ENCODE measurements around the gene CAPZA1.
A peak's percentile ranks its signal among the peaks of the same experiment; 100 is the strongest.

The CAPZA1 gene

DNA sequence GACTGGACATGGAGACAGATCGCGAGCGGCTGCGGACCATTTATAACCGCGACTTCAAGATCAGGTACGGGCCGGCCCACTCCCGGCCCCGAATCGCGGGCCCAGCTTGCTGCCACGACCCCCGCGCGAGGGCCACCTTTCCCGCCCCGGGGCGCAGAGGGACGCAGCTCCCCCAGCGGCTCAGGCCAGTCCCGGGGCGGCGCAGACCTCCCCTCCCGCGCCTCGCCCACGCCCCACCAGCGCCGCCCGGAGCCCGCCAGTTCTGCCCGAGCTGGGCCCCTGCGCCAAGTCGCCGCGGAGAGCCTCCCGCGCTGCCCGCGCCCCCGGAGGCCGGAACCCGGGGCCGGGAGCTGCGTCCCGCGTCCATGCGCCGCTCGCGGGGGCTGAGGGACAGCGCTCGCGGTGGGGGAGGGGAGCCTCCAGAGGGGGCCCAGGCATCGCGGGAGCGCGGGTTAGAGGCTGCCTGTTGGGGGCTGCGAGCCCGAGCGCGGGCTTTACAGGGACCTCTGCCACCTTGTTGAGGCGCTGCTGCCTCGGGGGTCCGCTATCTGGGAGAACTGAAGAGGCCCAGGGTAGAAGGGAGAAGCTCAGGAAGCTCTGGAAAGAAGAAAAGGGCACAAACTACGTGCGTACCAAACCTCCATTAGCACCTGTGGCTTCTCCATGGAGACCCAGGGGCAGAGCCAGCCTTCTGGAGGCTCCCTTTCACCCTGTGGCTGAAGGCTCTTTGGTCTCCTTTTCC, 55.5 kb downstream of the CAPZA1 start:
- H3K4me1 ChIP-seq (ENCODE audit: control insufficient read depth in 1 of 2, insufficient read depth in 2 of 2, low read length in 2 of 2): peaks cover 18 to 22% of the 10 kb centered on the region in 2 donors
- no peaks in the 10 kb centered on the region for H3K27me3 ChIP-seq (ENCODE audit: control insufficient read depth in 1 of 2, insufficient read depth in 2 of 2, low read length in 2 of 2)
- peak overlapping the region; percentile 77 to 95 for H3K4me3 ChIP-seq (ENCODE audit: low read depth in 1 of 2, low read length in 2 of 2)
- H3K9ac ChIP-seq (ENCODE audit: low read depth in 1 of 2, low read length in 2 of 2): peak overlapping the region; percentile 85 to 89
- H3K36me3 ChIP-seq (ENCODE audit: control insufficient read depth in 1 of 2, insufficient read depth in 2 of 2, low read length in 2 of 2): peaks cover 0 to 13% of the 10 kb centered on the region in 2 donors
- no peaks in the 10 kb centered on the region for H3K9me3 ChIP-seq (ENCODE audit: control insufficient read depth in 1 of 2, low read length in 2 of 2)
- peak overlapping the region; percentile 76 for H3K27ac ChIP-seq (ENCODE audit: low read depth, low read length)

DNA sequence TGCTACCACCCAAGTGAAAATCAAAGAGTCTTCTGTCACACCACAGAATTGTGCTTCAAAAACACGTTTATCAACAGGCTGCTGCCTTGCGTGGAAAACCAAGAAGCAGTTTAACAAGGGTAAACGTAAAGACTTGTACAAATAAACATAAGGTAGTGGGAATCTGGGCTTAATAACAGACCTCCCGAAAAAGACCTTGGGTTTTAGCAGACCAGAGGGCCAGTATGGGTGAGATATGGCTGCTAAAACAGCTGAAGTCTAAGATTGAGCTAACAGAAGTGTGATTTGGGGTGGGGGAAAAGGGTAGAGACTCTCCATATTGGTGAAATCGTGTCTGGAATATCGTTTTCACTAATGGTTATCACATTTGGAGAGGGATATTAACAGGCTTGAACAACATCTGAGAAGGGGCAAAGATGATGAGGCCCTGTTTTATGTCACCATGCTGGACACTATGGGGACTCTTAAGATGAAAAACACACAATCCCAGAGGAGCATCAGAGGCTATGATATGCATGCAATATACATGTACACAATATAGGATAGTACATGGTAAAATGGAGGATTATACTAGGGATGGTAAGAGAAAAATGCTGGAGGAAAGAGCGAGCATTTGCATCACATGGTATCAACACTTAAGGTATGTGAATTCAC, 56.2 kb downstream of the CAPZA1 start:
- Histone ChIP-seq H3K4me3 (ENCODE audit: low read depth in 1 of 2, low read length in 2 of 2) (peak overlapping the region; percentile 77 to 95), H3K27me3 (ENCODE audit: control insufficient read depth in 1 of 2, insufficient read depth in 2 of 2, low read length in 2 of 2) (no peaks in the 10 kb centered on the region), H3K9me3 (ENCODE audit: control insufficient read depth in 1 of 2, low read length in 2 of 2) (no peaks in the 10 kb centered on the region), H3K9ac (ENCODE audit: low read depth in 1 of 2, low read length in 2 of 2) (peak overlapping the region; percentile 85 to 89), H3K36me3 (ENCODE audit: control insufficient read depth in 1 of 2, insufficient read depth in 2 of 2, low read length in 2 of 2) (peaks cover 0 to 7% of the 10 kb centered on the region in 2 donors), H3K4me1 (ENCODE audit: control insufficient read depth in 1 of 2, insufficient read depth in 2 of 2, low read length in 2 of 2) (peaks cover 18 to 22% of the 10 kb centered on the region in 2 donors), H3K27ac (ENCODE audit: low read depth, low read length) (no peak overlapping the region)

GRCh38 chr1:112676543-112676942, 56.9 kb downstream of the CAPZA1 start:
- Histone ChIP-seq H3K9ac (ENCODE audit: low read depth in 1 of 2, low read length in 2 of 2) (no peak overlapping the region), H3K4me3 (ENCODE audit: low read depth in 1 of 2, low read length in 2 of 2) (peak overlapping the region; percentile 77 to 95), H3K27ac (ENCODE audit: low read depth, low read length) (no peak overlapping the region), H3K4me1 (ENCODE audit: control insufficient read depth in 1 of 2, insufficient read depth in 2 of 2, low read length in 2 of 2) (peaks cover 18 to 22% of the 10 kb centered on the region in 2 donors), H3K36me3 (ENCODE audit: control insufficient read depth in 1 of 2, insufficient read depth in 2 of 2, low read length in 2 of 2) (peaks cover 0 to 3% of the 10 kb centered on the region in 2 donors), H3K9me3 (ENCODE audit: control insufficient read depth in 1 of 2, low read length in 2 of 2) (no peaks in the 10 kb centered on the region), H3K27me3 (ENCODE audit: control insufficient read depth in 1 of 2, insufficient read depth in 2 of 2, low read length in 2 of 2) (no peaks in the 10 kb centered on the region)

- no peaks in the 10 kb centered on the region for H3K9me3 ChIP-seq (ENCODE audit: control insufficient read depth in 1 of 2, low read length in 2 of 2)
- H3K27me3 ChIP-seq (ENCODE audit: control insufficient read depth in 1 of 2, insufficient read depth in 2 of 2, low read length in 2 of 2): no peaks in the 10 kb centered on the region
- H3K4me3 ChIP-seq (ENCODE audit: low read depth in 1 of 2, low read length in 2 of 2): no peak overlapping the region
- H3K9ac ChIP-seq (ENCODE audit: low read depth in 1 of 2, low read length in 2 of 2): no peak overlapping the region
- H3K36me3 ChIP-seq (ENCODE audit: control insufficient read depth in 1 of 2, insufficient read depth in 2 of 2, low read length in 2 of 2): no peaks in the 10 kb centered on the region
- peaks cover 18 to 22% of the 10 kb centered on the region in 2 donors for H3K4me1 ChIP-seq (ENCODE audit: control insufficient read depth in 1 of 2, insufficient read depth in 2 of 2, low read length in 2 of 2)
- no peak overlapping the region for H3K27ac ChIP-seq (ENCODE audit: low read depth, low read length)
These were observed 57.9 kb downstream of the CAPZA1 start for GRCh38 chr1:112677501-112677900.

DNA sequence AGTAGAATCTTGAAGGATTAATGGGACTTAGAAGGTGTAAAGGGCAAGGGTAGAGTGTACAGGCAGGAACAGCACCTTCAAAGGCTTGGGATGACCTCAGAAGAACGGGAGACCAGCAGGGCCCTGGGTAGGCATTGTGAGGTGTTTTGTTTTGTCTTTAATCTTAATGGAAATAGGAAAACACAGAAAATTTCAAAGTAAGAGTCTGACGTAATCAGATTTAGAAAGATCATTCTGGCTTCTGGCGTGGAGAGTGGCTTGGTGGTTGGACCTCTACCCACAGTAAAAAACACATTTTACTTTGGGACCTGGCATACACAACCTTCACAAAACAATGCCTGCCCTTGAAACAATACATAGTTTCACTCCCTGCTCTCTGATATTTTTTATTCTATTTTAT, 59.0 kb downstream of the CAPZA1 start:
- H3K27me3 ChIP-seq (ENCODE audit: control insufficient read depth in 1 of 2, insufficient read depth in 2 of 2, low read length in 2 of 2): no peaks in the 10 kb centered on the region
- peaks cover 15 to 18% of the 10 kb centered on the region in 2 donors for H3K4me1 ChIP-seq (ENCODE audit: control insufficient read depth in 1 of 2, insufficient read depth in 2 of 2, low read length in 2 of 2)
- H3K9ac ChIP-seq (ENCODE audit: low read depth in 1 of 2, low read length in 2 of 2): no peak overlapping the region
- H3K27ac ChIP-seq (ENCODE audit: low read depth, low read length): no peak overlapping the region
- H3K36me3 ChIP-seq (ENCODE audit: control insufficient read depth in 1 of 2, insufficient read depth in 2 of 2, low read length in 2 of 2): no peaks in the 10 kb centered on the region
- no peaks in the 10 kb centered on the region for H3K9me3 ChIP-seq (ENCODE audit: control insufficient read depth in 1 of 2, low read length in 2 of 2)
- H3K4me3 ChIP-seq (ENCODE audit: low read depth in 1 of 2, low read length in 2 of 2): no peak overlapping the region

DNA sequence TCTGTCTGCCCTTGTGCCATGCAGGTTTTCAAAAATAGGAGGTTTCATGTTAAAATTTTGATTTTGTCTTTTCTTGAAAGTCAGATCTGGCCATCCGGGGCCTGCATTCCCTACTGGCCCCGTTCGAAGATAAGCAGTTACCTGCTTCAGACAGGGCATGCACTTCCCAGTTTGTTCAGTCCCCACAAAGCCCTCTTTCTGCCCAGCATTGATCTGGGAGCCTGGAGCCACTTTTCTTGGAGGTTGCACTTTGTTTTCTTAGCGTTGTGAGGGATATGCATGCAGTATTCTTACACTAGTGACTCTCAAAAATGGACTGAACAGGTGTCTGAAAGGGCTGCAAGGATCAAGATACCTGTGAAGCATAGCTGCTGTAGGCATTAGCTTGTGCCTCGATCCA, 66.3 kb downstream of the CAPZA1 start:
- H3K27me3 ChIP-seq (ENCODE audit: control insufficient read depth in 1 of 2, insufficient read depth in 2 of 2, low read length in 2 of 2): no peaks in the 10 kb centered on the region
- H3K27ac ChIP-seq (ENCODE audit: low read depth, low read length): no peak overlapping the region
- no peaks in the 10 kb centered on the region for H3K4me1 ChIP-seq (ENCODE audit: control insufficient read depth in 1 of 2, insufficient read depth in 2 of 2, low read length in 2 of 2)
- H3K36me3 ChIP-seq (ENCODE audit: control insufficient read depth in 1 of 2, insufficient read depth in 2 of 2, low read length in 2 of 2): peaks cover 11 to 20% of the 10 kb centered on the region in 2 donors
- no peak overlapping the region for H3K9ac ChIP-seq (ENCODE audit: low read depth in 1 of 2, low read length in 2 of 2)
- H3K4me3 ChIP-seq (ENCODE audit: low read depth in 1 of 2, low read length in 2 of 2): no peak overlapping the region
- H3K9me3 ChIP-seq (ENCODE audit: control insufficient read depth in 1 of 2, low read length in 2 of 2): no peaks in the 10 kb centered on the region

DNA sequence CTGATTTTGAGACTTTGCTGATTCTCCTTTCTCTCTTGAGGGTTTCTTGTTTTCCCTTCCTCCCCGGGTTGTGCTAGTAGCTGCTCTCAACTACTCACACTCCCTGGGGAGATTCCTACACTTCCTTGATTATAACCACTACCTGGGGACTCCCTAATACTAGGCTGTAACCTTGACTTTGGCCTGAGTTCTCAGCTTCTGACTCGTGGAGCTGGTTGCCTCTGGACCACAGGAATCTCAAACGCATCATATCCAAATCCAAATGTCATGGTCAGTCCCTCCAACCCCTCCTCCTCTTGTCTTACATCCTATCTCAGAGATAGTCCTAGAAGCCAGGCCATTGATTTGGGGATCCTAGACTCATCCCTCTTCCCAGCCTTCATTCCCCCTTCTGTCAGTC, 66.8 kb downstream of the CAPZA1 start:
- Histone ChIP-seq H3K4me1 (ENCODE audit: control insufficient read depth in 1 of 2, insufficient read depth in 2 of 2, low read length in 2 of 2) (no peaks in the 10 kb centered on the region), H3K4me3 (ENCODE audit: low read depth in 1 of 2, low read length in 2 of 2) (no peak overlapping the region), H3K27me3 (ENCODE audit: control insufficient read depth in 1 of 2, insufficient read depth in 2 of 2, low read length in 2 of 2) (no peaks in the 10 kb centered on the region), H3K27ac (ENCODE audit: low read depth, low read length) (no peak overlapping the region), H3K9ac (ENCODE audit: low read depth in 1 of 2, low read length in 2 of 2) (no peak overlapping the region), H3K36me3 (ENCODE audit: control insufficient read depth in 1 of 2, insufficient read depth in 2 of 2, low read length in 2 of 2) (peaks cover 11 to 23% of the 10 kb centered on the region in 2 donors), H3K9me3 (ENCODE audit: control insufficient read depth in 1 of 2, low read length in 2 of 2) (no peaks in the 10 kb centered on the region)

DNA sequence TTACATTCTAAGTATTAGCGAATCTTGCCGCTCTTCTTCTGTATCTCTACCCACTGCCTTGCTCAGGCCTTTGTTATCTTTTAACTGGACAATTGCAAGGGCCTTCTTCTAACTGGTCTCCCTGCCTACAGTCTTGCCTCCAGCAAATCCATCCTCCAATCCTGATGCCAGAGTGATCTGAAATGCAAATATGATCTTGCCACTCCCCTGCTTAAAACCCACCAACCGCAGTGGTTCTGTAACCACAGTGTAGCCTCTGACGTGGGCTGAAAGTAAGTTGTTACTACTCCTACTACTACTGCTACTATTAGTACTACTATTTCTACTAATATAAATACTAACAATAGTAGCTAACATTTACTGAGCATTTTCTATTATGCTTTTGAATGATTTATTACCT, 67.2 kb downstream of the CAPZA1 start:
- Histone ChIP-seq H3K9ac (ENCODE audit: low read depth in 1 of 2, low read length in 2 of 2) (no peak overlapping the region), H3K4me1 (ENCODE audit: control insufficient read depth in 1 of 2, insufficient read depth in 2 of 2, low read length in 2 of 2) (no peaks in the 10 kb centered on the region), H3K27me3 (ENCODE audit: control insufficient read depth in 1 of 2, insufficient read depth in 2 of 2, low read length in 2 of 2) (no peaks in the 10 kb centered on the region), H3K27ac (ENCODE audit: low read depth, low read length) (no peak overlapping the region), H3K9me3 (ENCODE audit: control insufficient read depth in 1 of 2, low read length in 2 of 2) (no peaks in the 10 kb centered on the region), H3K36me3 (ENCODE audit: control insufficient read depth in 1 of 2, insufficient read depth in 2 of 2, low read length in 2 of 2) (peaks cover 14 to 27% of the 10 kb centered on the region in 2 donors), H3K4me3 (ENCODE audit: low read depth in 1 of 2, low read length in 2 of 2) (no peak overlapping the region)

DNA sequence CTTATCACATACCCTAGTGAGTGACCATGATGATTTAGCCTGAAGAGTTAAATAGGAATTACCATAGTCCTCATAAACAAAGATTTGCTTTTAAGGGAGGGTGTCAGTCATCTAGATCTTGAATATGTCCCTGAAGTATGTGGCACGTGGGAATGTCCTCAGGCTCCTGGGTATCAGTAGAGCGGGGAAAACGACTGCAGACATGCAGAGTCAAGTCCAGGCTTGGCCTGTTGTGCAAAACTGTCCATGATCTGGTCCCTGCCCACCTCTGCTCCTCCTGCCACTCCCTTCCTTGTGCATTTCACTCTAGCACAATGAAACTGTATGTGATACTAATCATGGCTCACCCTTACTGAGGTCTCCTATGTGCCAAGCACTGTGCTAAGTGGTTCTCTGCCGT, 67.7 kb downstream of the CAPZA1 start:
- no peaks in the 10 kb centered on the region for H3K4me1 ChIP-seq (ENCODE audit: control insufficient read depth in 1 of 2, insufficient read depth in 2 of 2, low read length in 2 of 2)
- no peaks in the 10 kb centered on the region for H3K27me3 ChIP-seq (ENCODE audit: control insufficient read depth in 1 of 2, insufficient read depth in 2 of 2, low read length in 2 of 2)
- no peaks in the 10 kb centered on the region for H3K9me3 ChIP-seq (ENCODE audit: control insufficient read depth in 1 of 2, low read length in 2 of 2)
- peaks cover 16 to 32% of the 10 kb centered on the region in 2 donors for H3K36me3 ChIP-seq (ENCODE audit: control insufficient read depth in 1 of 2, insufficient read depth in 2 of 2, low read length in 2 of 2)
- H3K9ac ChIP-seq (ENCODE audit: low read depth in 1 of 2, low read length in 2 of 2): no peak overlapping the region
- H3K4me3 ChIP-seq (ENCODE audit: low read depth in 1 of 2, low read length in 2 of 2): no peak overlapping the region
- H3K27ac ChIP-seq (ENCODE audit: low read depth, low read length): no peak overlapping the region

DNA sequence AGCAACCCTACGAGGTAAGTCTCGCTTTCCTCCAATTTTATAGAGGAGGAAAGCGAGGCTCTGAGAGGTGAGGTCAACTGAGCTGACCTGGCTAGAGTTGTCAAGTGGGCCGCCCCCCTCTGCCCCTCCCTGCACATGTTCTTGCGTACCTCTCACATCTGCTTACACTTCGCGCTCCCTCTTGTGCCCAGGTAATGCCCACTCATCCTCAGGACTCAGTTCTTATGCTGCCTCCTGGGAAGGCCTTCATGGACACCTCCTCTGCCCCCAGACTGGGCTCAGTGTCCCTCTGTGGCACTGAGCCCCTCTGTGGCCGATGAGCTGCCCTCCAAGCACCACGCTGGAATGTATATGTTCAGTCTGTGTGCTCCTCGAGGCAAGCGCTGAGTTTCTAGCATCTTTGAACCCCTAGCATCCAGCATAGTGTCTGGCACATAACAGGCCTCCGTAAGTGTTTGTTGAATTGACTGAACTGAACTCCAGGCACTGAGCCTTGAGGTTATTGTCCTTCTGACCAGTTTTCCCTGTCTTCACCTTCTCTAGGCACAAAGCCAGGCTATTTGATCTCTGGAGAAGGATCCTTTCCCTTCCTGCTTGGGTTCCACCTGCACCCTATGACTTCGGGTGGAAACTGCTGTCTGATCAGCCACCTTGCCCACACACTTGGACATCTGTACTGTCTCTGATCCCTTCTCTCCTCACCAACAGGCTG, 68.3 kb downstream of the CAPZA1 start:
- Histone ChIP-seq H3K36me3 (ENCODE audit: control insufficient read depth in 1 of 2, insufficient read depth in 2 of 2, low read length in 2 of 2) (peaks cover 21 to 38% of the 10 kb centered on the region in 2 donors), H3K9me3 (ENCODE audit: control insufficient read depth in 1 of 2, low read length in 2 of 2) (no peaks in the 10 kb centered on the region), H3K27me3 (ENCODE audit: control insufficient read depth in 1 of 2, insufficient read depth in 2 of 2, low read length in 2 of 2) (no peaks in the 10 kb centered on the region), H3K9ac (ENCODE audit: low read depth in 1 of 2, low read length in 2 of 2) (no peak overlapping the region), H3K4me3 (ENCODE audit: low read depth in 1 of 2, low read length in 2 of 2) (no peak overlapping the region), H3K27ac (ENCODE audit: low read depth, low read length) (no peak overlapping the region), H3K4me1 (ENCODE audit: control insufficient read depth in 1 of 2, insufficient read depth in 2 of 2, low read length in 2 of 2) (no peaks in the 10 kb centered on the region)
